Large intestine (tissue), 3 donors: ENCODE data around the gene KCNIP4. TPM values are rescaled to one million over a fixed set of nuclear protein-coding genes. Genes with fewer than 3 reads are reported as not detected.

Experiments
- DNase-seq, 2 donors: peaks; one replicate each; pipeline versions ENCODE4 v3.0.0 to v3.0.0-alpha.2; 2013
- H3K27ac ChIP-seq: one replicate; pipeline ENCODE4 v1.5.1; 2013; ENCODE audit warnings: low read length
- H3K27me3 ChIP-seq: 2 replicates; pipeline ENCODE4 v1.6.1; 2013; ENCODE audit warnings: low read length; ENCODE audit not compliant: control insufficient read depth, insufficient read depth
- H3K36me3 ChIP-seq: 2 replicates; pipeline ENCODE4 v1.6.1; 2013; ENCODE audit warnings: low read length; ENCODE audit not compliant: control insufficient read depth, insufficient read depth
- H3K4me1 ChIP-seq: one replicate; pipeline ENCODE4 v1.6.1; 2013; ENCODE audit warnings: low read length; ENCODE audit not compliant: control insufficient read depth, insufficient read depth
- H3K4me3 ChIP-seq: one replicate; pipeline ENCODE4 v1.5.1; 2013; ENCODE audit warnings: low read length
- H3K9me3 ChIP-seq: one replicate; pipeline ENCODE4 v1.6.1; 2013; ENCODE audit warnings: mild to moderate bottlenecking, low read depth, low read length, moderate library complexity; ENCODE audit not compliant: control insufficient read depth
- WGBS: methylation state at CpG from one replicate; pipeline ENCODE4 v1.1.5; 2013; ENCODE audit warnings: low lambda C conversion rate; ENCODE audit not compliant: insufficient coverage; 5-methylcytosine and 5-hydroxymethylcytosine counted together
- polyA plus RNA-seq: library from polyadenylated mRNA; unstranded; fragments of 120-200 nt; gene quantifications from one replicate; pipeline ENCODE4 v1.2.1, GENCODE V29; 2013

The KCNIP4 gene
- polyA plus RNA-seq, 1 donor = 7.5 TPM

DNA sequence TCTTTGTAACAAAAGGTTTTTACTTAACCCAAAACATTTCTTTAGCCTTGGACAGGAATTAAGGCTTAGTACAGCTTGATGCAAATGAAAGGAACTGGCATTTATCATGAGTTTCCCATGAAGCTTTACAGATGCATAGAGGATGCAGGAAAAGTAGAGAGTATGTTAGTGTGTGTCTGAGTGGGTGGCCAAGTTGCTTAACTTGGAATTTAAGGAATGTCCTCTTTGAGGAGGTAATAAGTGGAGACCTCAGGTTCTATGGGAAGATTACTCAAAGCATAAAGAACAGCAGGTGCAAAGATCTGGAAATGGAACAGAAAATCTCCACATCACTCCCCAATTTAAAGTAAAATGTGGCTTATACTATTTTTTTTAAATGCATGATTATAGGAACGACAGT lies 457.9 kb downstream of the KCNIP4 start:
- Histone ChIP-seq H3K4me3 (no peak overlapping the region), H3K27me3 (no peaks in the 10 kb centered on the region), H3K9me3 (no peaks in the 10 kb centered on the region), H3K4me1 (no peaks in the 10 kb centered on the region), H3K27ac (no peak overlapping the region), H3K36me3 (no peaks in the 10 kb centered on the region)
- no peak for DNase-seq
- WGBS = no CpG with 5 or more reads among the region's 1 CpG

DNA sequence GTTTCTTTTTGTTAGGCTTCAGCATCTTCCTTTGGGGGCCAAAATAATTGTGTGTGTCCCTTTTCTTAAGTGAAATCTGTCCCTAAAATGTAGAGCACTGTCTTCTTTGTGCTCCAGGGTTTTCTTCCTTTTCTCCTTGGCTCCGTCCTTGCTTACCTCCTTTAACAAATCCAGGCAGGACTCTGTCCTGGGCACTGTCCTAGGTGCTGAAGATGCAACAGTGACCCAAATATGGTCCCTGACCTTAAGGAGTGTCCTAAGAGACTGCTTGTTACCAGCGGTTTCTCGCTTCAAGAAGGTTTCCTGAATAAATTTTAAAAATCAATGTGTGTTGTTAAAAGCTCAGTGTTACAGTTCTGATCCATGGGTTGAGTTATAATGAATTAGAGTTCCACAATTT lies 471.8 kb downstream of the KCNIP4 start:
- Histone ChIP-seq H3K27me3 (no peaks in the 10 kb centered on the region), H3K36me3 (no peaks in the 10 kb centered on the region), H3K27ac (no peak overlapping the region), H3K4me3 (no peak overlapping the region), H3K4me1 (no peaks in the 10 kb centered on the region), H3K9me3 (no peaks in the 10 kb centered on the region)
- WGBS = no CpG with 5 or more reads among the region's 3 CpGs
- no peak for DNase-seq

DNA sequence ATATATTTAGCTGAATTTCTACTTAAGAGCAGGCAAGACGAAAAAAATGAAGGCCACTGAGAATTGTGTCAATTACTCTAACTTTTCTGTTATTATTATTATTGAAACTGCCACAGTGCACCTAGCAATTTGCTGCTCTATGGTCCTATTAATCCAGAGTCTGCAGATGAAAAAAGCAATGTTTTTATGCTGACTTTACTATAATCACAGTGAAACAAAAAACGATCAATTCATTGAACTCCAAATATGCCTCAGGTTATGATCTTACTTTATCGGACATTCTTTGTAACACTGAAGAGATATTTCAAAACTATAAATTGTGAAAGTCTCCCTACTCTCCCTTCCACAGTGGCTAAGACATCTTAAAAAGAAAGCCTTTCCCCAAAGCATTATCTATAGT lies 474.4 kb downstream of the KCNIP4 start:
- no peak for DNase-seq
- WGBS = 93% methylated on average over 2 of the region's 3 CpGs
- Histone ChIP-seq H3K9me3 (no peaks in the 10 kb centered on the region), H3K36me3 (no peaks in the 10 kb centered on the region), H3K4me1 (no peaks in the 10 kb centered on the region), H3K27me3 (no peaks in the 10 kb centered on the region), H3K4me3 (no peak overlapping the region), H3K27ac (no peak overlapping the region)

DNA sequence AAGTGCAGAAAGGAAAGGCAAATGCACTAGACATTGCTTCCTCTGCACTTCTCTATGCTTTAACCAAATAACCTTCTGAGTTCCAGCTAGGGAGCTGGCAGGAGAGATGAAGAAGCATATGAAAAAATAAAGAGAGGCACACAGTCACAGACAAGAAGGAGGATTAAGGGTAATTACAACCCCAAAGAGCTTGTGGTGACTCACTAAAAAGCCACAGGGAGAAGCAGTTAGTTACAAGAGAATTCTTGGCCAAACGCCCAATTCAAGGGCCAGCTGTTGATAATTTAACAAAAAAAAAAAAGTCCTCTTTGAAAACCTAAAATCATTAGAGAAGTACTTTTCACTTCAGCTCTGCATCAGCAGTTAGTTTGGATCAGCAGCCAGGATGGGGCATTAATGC lies 478.0 kb downstream of the KCNIP4 start:
- no peak for DNase-seq
- Histone ChIP-seq H3K36me3 (no peaks in the 10 kb centered on the region), H3K27ac (no peak overlapping the region), H3K9me3 (no peaks in the 10 kb centered on the region), H3K27me3 (no peaks in the 10 kb centered on the region), H3K4me3 (no peak overlapping the region), H3K4me1 (no peaks in the 10 kb centered on the region)
- WGBS = no CpG with 5 or more reads among the region's 1 CpG

DNA sequence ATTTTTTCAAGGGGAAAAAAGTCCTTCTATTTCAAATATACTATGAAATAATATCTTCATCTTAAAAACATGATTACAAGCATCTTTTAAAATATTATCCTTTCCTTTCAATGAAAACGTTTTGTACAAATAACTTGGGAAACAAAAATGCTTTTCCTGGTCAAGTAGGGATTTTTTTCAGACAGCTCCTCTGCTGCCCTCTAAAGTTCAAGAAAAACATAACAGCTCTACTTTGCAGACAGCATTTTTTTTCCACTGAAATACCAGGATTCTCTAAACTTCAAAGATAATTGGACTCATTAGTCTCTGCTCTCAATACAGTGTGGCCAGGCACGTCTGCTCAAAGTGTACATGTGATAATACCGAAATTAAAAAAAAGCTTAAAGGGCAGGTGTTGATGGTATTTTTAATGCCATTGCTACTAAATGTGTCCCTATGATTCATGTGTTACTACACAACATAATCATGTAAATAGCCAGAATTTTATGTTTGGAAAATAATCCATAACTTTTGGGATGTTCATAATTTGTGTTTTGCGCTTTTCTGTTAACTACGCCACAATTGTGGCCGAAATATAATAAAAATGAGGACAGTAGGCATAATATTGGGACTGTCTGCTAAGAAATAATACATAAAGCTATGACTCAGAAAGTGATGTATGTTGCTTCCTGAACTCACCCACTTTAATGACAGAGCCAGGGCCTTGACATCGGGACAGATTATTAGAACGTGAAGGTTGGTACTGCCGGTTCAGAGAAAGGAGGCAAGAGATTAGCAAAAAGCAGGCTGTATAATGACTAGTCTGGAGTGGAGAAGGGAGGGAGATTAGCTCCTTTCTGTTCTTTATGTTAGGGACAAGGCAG lies 478.9 kb downstream of the KCNIP4 start:
- DNase-seq = peak in 1 of 2 donors; percentile 5
- Histone ChIP-seq H3K27me3 (no peaks in the 10 kb centered on the region), H3K27ac (no peak overlapping the region), H3K9me3 (no peaks in the 10 kb centered on the region), H3K36me3 (no peaks in the 10 kb centered on the region), H3K4me1 (no peaks in the 10 kb centered on the region), H3K4me3 (no peak overlapping the region)
- 59% methylated on average over 6 of the region's 9 CpGs for WGBS

DNA sequence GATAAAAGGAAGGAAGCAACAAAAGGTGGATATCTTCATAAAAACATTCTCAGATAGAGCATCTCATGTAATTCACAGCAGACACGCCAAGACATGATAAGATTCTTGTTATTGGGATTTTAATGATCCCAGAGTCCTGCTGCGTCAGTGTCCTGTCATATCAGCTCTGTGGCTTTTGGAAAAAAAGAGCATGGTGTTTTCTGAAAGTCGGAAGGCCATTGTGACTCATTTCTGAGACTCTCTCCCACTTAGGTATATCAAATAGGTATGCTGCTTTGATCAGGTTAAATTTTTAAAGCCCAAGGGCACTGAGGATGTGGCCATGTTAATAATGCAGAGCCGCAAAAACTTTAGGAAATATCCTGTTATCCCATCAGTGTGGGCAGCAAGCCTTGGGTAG lies 481.0 kb downstream of the KCNIP4 start:
- no CpG with 5 or more reads among the region's 4 CpGs for WGBS

DNA sequence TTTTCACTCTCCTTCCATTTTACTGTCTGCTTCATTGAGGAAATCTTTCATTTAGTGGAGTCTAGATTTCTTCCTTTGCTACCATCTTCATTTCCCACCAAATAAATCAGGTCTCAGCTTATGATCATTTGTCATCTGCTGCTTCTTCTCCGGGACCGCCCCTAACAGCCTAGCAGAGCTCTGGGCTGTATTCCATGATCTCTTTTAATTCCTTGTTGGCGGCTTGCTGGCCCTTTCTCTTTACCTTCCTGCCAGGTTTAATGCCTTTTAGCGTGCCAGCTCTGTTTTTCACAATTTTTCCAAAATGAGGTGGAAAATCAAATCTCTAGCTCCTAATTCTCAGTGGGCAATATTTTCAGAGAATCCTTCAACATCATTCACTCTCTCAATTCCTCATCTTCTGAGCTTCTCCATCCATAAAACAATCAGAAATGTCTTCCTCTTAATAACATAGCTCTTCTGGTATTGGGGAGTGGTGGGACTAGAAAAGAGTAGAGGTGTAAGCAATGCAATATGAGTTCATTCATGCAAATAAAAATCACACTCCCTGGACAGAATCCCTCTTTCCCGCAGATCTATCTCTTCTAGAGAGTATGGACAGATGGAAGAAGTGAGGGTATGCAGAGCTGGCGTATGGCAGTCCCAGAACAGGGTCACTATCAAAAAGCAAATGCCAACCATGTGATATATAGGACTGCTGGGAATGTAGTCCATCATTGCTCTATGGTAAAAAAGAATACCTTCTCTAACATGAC lies 491.3 kb downstream of the KCNIP4 start:
- Histone ChIP-seq H3K27ac (no peak overlapping the region), H3K36me3 (no peaks in the 10 kb centered on the region), H3K27me3 (no peaks in the 10 kb centered on the region), H3K9me3 (no peaks in the 10 kb centered on the region), H3K4me1 (no peaks in the 10 kb centered on the region), H3K4me3 (no peak overlapping the region)
- DNase-seq = no peak
- 100% methylated on average over 1 of the region's 6 CpGs for WGBS

More for the DNA sequence above, 481.0 kb downstream of the KCNIP4 start:
- no peaks in the 10 kb centered on the region for H3K9me3 ChIP-seq
- no peaks in the 10 kb centered on the region for H3K27me3 ChIP-seq
- no peak for DNase-seq
- H3K4me3 ChIP-seq = no peak overlapping the region
- H3K36me3 ChIP-seq = no peaks in the 10 kb centered on the region
- no peak overlapping the region for H3K27ac ChIP-seq
- no peaks in the 10 kb centered on the region for H3K4me1 ChIP-seq

DNA sequence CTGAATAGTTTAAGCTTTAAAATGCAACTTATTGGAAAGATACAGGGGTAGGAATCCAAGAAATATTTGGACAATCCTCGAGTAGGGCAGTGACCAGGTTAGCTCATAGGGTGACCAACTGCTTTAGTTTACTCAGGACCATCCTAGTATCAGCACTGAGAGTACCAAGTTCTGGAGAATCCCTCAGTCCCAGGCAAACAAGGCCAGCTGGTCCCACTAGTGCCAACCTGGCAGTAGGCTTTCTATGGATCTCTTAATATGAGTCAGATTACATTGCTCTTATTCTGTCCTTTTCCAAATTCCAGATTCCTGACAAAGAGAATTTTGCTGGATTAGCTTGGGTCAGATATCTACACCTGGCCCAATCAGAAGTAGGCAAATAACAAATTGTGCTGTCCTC lies 493.7 kb downstream of the KCNIP4 start:
- Histone ChIP-seq H3K36me3 (no peaks in the 10 kb centered on the region), H3K4me1 (no peaks in the 10 kb centered on the region), H3K27ac (no peak overlapping the region), H3K27me3 (no peaks in the 10 kb centered on the region), H3K9me3 (no peaks in the 10 kb centered on the region), H3K4me3 (no peak overlapping the region)
- WGBS = no CpG with 5 or more reads among the region's 1 CpG
- no peak for DNase-seq

DNA sequence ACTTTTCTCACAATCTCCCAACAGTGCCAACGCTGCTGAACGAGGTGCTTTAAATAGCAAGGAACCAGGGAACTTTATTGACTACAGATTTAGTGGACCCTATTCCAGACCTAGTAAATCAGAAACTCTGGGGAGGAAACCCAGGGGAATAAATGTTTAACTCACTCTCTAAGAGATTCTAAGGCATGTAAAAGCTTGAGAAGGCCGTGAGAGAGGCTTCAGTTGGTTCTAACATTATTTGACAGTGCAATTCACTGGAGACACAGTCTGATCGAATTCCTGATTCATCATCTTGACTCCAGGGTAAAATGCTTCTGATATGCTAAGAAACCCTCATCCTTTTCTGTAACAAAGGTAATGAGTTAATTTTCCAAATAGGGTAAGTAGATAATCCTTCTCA lies 494.4 kb downstream of the KCNIP4 start:
- Histone ChIP-seq H3K9me3 (no peaks in the 10 kb centered on the region), H3K27ac (no peak overlapping the region), H3K4me1 (no peaks in the 10 kb centered on the region), H3K27me3 (no peaks in the 10 kb centered on the region), H3K4me3 (no peak overlapping the region), H3K36me3 (no peaks in the 10 kb centered on the region)
- WGBS = no CpG with 5 or more reads among the region's 4 CpGs
- DNase-seq = no peak

DNA sequence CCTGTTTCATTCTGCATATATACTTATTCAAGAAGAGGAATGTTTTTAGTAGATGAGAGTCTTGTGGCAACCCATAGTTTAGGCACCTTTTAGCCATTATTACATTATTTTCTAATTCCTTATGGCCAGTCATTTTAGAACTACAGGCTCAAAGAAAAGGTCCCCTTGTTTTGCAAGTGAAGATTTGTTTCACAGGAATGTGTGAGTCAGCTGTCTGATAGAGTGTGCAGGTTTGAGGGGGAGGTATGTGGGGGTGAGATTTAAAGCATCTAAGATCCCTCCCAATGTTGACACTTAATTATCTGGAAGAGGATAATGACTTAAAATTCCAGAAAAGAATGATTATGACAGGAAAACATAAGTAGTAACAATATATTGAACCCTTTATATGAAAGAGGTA lies 495.6 kb downstream of the KCNIP4 start:
- Histone ChIP-seq H3K9me3 (no peaks in the 10 kb centered on the region), H3K27me3 (no peaks in the 10 kb centered on the region), H3K27ac (no peak overlapping the region), H3K4me3 (no peak overlapping the region), H3K4me1 (no peaks in the 10 kb centered on the region), H3K36me3 (no peaks in the 10 kb centered on the region)
- DNase-seq = no peak
